Hippocampal formation (tissue), 2 donors: Measurements from ENCODE around the gene BNIP5.
"Not testable (repeated sequence)": the region's sequence is repeated elsewhere in the genome, so short reads cannot be mapped to it uniquely, and the experiment has no call there.

ENCODE experiments used
- DNase-seq, 2 donors: peaks; one replicate each; lab custom pipeline; 2025; lab: John Stamatoyannopoulos, UW

The BNIP5 gene

GRCh38 chr6:36364669-36365479 is 28.2 kb upstream of the BNIP5 start:
- DNase-seq: no peak

- not testable (repeated sequence) for DNase-seq
Observed at GRCh38 chr6:36364061-36364635, 27.5 kb upstream of the BNIP5 start.

- DNase-seq: not testable (repeated sequence)
Observed at GRCh38 chr6:36363371-36363752, 26.7 kb upstream of the BNIP5 start.

GRCh38 chr6:36362551-36363370 is 26.1 kb upstream of the BNIP5 start:
- no peak for DNase-seq

GRCh38 chr6:36361071-36361470 is 24.4 kb upstream of the BNIP5 start:
- DNase-seq: no peak

GRCh38 chr6:36360241-36361054 is 23.8 kb upstream of the BNIP5 start:
- DNase-seq: peak; percentile 75 to 78

- peak; percentile 49 to 77 for DNase-seq
Observed at GRCh38 chr6:36358226-36358915, 21.7 kb upstream of the BNIP5 start.

GRCh38 chr6:36357872-36358225 is 21.2 kb upstream of the BNIP5 start:
- DNase-seq: no peak

GRCh38 chr6:36355819-36356218 is 19.1 kb upstream of the BNIP5 start:
- DNase-seq: no peak

- DNase-seq: no peak
Observed at GRCh38 chr6:36353411-36353915, 16.8 kb upstream of the BNIP5 start.

- no peak for DNase-seq
Observed at GRCh38 chr6:36352477-36353157, 15.9 kb upstream of the BNIP5 start.

- no peak for DNase-seq
Observed at GRCh38 chr6:36350681-36351571, 14.2 kb upstream of the BNIP5 start.

GRCh38 chr6:36350082-36350481 is 13.4 kb upstream of the BNIP5 start:
- no peak for DNase-seq

GRCh38 chr6:36349240-36349639 is 12.6 kb upstream of the BNIP5 start:
- DNase-seq: no peak

- no peak for DNase-seq
Observed at GRCh38 chr6:36347621-36348020, 10.9 kb upstream of the BNIP5 start.

- no peak for DNase-seq
Observed at GRCh38 chr6:36346486-36347273, 10.0 kb upstream of the BNIP5 start.

GRCh38 chr6:36345681-36346466 is 9.2 kb upstream of the BNIP5 start:
- no peak for DNase-seq

- DNase-seq: no peak
Observed at GRCh38 chr6:36343109-36343680, 6.5 kb upstream of the BNIP5 start.
